Measurements from ENCODE around the gene PPP2R2C. TPM values are rescaled to one million over a fixed set of nuclear protein-coding genes. Genes with fewer than 3 reads are reported as not detected.

PPP2R2C gene
- total RNA-seq, 6 experiments from 2014 or later, result 0.14 to 0.25 (median 0.23) TPM; not detected in 2

- no peak for TF ChIP-seq CTCF (IDR thresholded peaks at IDR 0.05)
- Mint-ChIP-seq H3K27me3 (ENCODE audit: insufficient read depth) (peaks cover 23% of the 10 kb centered on the region), H3K36me3 (ENCODE audit: low read depth) (no peaks in the 10 kb centered on the region), H3K4me3 (no peak overlapping the region), H3K27ac (no peak overlapping the region), H3K9me3 (peaks cover 11% of the 10 kb centered on the region), H3K4me1 (ENCODE audit: low read depth) (no peaks in the 10 kb centered on the region)
- DNase-seq, result no peak
Measured at GRCh38 chr4:6499238-6499600, 26.8 kb upstream of the PPP2R2C start.

GRCh38 chr4:6498511-6499237 is 26.3 kb upstream of the PPP2R2C start:
- no peak for DNase-seq

DNA sequence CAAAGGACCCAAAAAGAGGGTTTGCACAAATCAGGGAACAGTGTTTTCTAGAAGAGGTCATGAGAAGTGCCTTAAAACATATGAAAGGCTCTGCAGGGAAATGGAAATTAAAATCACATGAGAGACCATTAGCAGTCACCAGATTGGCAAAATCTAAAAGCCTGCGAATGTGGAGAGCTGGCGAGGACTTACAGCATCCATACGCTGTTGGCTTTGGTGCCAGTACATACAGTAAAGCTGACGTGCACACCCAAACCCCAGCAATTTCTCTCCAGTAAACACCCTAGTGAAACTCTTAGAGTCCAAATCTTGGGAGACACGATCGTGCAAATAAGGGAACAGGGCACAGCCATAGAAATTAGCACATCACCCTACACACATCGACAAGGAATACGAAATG is 25.4 kb upstream of the PPP2R2C start:
- H3K36me3 Mint-ChIP-seq (ENCODE audit: low read depth), result no peaks in the 10 kb centered on the region
- H3K27me3 Mint-ChIP-seq (ENCODE audit: insufficient read depth), result peaks cover 33% of the 10 kb centered on the region
- no peaks in the 10 kb centered on the region for H3K9me3 Mint-ChIP-seq
- no peak overlapping the region for H3K27ac Mint-ChIP-seq
- no peak overlapping the region for H3K4me3 Mint-ChIP-seq
- H3K4me1 Mint-ChIP-seq (ENCODE audit: low read depth), result peaks cover 6% of the 10 kb centered on the region; the same call in 1 of the 2 replicates
- no peak for TF ChIP-seq CTCF (IDR thresholded peaks at IDR 0.05)
- no peak for DNase-seq

More at GRCh38 chr4:6498511-6499237, 26.3 kb upstream of the PPP2R2C start:
- TF ChIP-seq CTCF (IDR thresholded peaks at IDR 0.05), result no peak
- Mint-ChIP-seq H3K4me3 (no peak overlapping the region), H3K4me1 (ENCODE audit: low read depth) (peaks cover 2% of the 10 kb centered on the region; the same call in 1 of the 2 replicates), H3K36me3 (ENCODE audit: low read depth) (no peaks in the 10 kb centered on the region), H3K27ac (no peak overlapping the region), H3K27me3 (ENCODE audit: insufficient read depth) (peaks cover 28% of the 10 kb centered on the region), H3K9me3 (peaks cover 5% of the 10 kb centered on the region)

DNA sequence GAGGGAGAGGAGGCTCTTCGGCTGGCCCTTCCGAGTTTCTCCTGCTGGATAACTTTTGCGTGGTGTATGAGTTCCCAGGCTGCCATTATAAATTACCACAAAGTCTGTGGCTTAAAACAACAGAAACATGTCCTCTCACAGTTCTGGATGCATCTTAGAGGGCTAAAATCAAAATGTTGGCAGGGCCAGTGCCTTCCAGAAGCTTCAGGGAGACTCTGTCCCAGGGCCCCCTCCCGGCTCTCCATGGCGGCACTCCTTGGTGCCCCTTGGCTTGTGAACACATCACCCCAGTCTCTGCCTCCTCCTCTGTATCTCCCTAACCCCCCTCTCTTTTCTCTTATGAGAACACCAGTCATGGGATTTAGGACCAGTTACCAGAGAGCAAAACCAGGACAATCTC is 23.3 kb upstream of the PPP2R2C start:
- Mint-ChIP-seq H3K4me1 (ENCODE audit: low read depth) (peaks cover 6% of the 10 kb centered on the region; the same call in 1 of the 2 replicates), H3K27ac (no peak overlapping the region), H3K36me3 (ENCODE audit: low read depth) (no peaks in the 10 kb centered on the region), H3K4me3 (no peak overlapping the region), H3K27me3 (ENCODE audit: insufficient read depth) (peaks cover 27% of the 10 kb centered on the region), H3K9me3 (no peaks in the 10 kb centered on the region)
- TF ChIP-seq CTCF (IDR thresholded peaks at IDR 0.05), result no peak
- no peak for DNase-seq

GRCh38 chr4:6495296-6495590 is 22.8 kb upstream of the PPP2R2C start:
- Mint-ChIP-seq H3K4me3 (no peak overlapping the region), H3K9me3 (no peaks in the 10 kb centered on the region), H3K27me3 (ENCODE audit: insufficient read depth) (peaks cover 27% of the 10 kb centered on the region), H3K27ac (no peak overlapping the region), H3K4me1 (ENCODE audit: low read depth) (peaks cover 6% of the 10 kb centered on the region; the same call in 1 of the 2 replicates), H3K36me3 (ENCODE audit: low read depth) (no peaks in the 10 kb centered on the region)
- no peak for TF ChIP-seq CTCF (IDR thresholded peaks at IDR 0.05)
- DNase-seq, result no peak

Measured in HFFc6 (cell line).